ENCODE data around the gene RHOBTB3. TPM values are rescaled to one million over a fixed set of nuclear protein-coding genes. Genes with fewer than 3 reads are reported as not detected.

Gene RHOBTB3
- total RNA-seq, 4 donors from 2014 or later, result 31.0 to 74.2 (median 46.3) TPM

DNA sequence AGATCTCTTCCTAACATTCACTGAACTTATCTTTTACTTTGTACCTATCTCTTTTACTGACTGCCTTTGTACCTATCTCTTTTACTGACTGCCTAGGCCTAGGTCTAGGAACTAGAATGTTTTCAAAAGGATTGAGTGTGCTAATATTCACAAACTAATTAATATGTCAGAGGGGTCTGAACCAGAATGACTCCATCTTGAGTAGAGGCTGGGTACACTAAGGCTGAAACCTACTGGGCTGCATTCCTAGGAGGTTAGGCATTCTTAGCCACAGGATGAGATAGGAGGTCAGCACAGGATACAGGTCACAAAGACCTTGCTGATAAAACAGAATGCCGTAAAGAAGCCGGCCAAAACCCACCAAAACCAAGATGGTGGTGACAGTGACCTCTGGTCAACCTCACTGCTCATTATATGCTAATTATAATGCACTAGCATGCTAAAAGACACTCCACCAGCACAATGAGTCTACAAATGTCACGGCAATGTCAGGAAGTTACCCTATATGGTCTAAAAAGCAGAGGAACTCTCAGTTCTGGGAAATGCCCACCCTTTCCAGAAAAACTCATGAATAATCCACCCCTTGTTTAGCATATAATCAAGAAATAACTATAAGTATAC, 2.5 kb upstream of the RHOBTB3 start:
- TF ChIP-seq EP300 (IDR thresholded peaks at IDR 0.05) (no peak), POLR2AphosphoS5 (IDR thresholded peaks at IDR 0.05) (no peak)
- TF ChIP-seq, protein P1, sequence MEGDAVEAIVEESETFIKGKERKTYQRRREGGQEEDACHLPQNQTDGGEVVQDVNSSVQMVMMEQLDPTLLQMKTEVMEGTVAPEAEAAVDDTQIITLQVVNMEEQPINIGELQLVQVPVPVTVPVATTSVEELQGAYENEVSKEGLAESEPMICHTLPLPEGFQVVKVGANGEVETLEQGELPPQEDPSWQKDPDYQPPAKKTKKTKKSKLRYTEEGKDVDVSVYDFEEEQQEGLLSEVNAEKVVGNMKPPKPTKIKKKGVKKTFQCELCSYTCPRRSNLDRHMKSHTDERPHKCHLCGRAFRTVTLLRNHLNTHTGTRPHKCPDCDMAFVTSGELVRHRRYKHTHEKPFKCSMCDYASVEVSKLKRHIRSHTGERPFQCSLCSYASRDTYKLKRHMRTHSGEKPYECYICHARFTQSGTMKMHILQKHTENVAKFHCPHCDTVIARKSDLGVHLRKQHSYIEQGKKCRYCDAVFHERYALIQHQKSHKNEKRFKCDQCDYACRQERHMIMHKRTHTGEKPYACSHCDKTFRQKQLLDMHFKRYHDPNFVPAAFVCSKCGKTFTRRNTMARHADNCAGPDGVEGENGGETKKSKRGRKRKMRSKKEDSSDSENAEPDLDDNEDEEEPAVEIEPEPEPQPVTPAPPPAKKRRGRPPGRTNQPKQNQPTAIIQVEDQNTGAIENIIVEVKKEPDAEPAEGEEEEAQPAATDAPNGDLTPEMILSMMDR (IDR thresholded peaks at IDR 0.05), result no peak
- 85% methylated on average over 3 of the region's 3 CpGs for WGBS
- no peak overlapping the region for H3K4me3 ChIP-seq
- H3K36me3 ChIP-seq, result no peaks in the 10 kb centered on the region
- no peaks in the 10 kb centered on the region for H3K9me3 ChIP-seq
- H3K4me1 ChIP-seq, result peaks cover 49% of the 10 kb centered on the region
- H3K27ac ChIP-seq, result peak overlapping the region; percentile 62
- DNase-seq (ENCODE audit: low spot score in 2 of 2), result no peak
- H3K27me3 ChIP-seq, result no peaks in the 10 kb centered on the region

DNA sequence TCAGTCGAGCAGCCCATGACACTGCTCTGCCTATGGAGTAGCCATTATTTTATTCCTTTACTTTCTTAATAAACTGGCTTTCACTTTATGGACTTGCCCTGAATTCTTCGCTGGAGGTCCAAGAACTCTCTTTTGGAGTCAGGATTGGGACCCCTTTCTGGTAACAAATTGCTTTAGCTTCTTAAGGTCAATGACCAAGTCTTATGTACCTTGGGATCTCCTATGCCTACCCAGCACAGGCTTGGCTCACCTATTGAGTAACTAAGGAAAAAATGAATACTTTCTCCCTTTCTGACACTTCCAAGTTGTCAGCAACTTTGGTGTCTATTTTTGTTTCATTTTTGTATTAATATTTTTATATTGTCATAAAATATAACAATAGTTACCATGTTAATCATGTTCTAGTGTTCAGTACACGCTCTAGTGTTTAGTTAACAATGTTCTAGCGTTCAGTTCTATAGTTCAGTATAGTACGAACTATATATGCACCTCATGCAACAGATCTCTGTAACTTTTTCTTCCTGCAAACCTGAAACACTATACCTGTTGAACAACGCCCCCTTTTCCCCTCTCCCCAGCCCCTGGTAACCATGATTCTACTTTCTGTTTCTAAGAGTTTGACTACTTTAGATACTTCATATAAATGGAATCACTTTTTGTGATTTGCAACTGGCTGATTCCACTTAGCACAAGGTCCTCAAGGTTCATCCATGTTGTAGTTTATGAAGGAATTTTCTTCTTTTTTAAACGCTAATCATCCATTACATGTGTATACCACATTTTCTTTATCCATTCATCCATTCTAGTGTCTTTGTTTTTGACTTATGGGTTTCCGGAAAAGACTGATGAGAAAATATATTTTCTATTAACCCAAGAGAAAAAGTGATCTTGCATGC, 1.8 kb upstream of the RHOBTB3 start:
- H3K27ac ChIP-seq, result peak overlapping the region; percentile 4
- TF ChIP-seq POLR2A (IDR thresholded peaks at IDR 0.05) (no peak), POLR2AphosphoS5 (IDR thresholded peaks at IDR 0.05) (no peak), EP300 (IDR thresholded peaks at IDR 0.05) (no peak)
- TF ChIP-seq, protein P1 (IDR thresholded peaks at IDR 0.05), result no peak
- WGBS, result 92% methylated on average over 8 of the region's 8 CpGs
- H3K9me3 ChIP-seq, result no peaks in the 10 kb centered on the region
- no peaks in the 10 kb centered on the region for H3K27me3 ChIP-seq
- DNase-seq (ENCODE audit: low spot score in 2 of 2), result no peak
- H3K36me3 ChIP-seq, result no peaks in the 10 kb centered on the region
- H3K4me1 ChIP-seq, result peaks cover 52% of the 10 kb centered on the region
- no peak overlapping the region for H3K4me3 ChIP-seq

DNA sequence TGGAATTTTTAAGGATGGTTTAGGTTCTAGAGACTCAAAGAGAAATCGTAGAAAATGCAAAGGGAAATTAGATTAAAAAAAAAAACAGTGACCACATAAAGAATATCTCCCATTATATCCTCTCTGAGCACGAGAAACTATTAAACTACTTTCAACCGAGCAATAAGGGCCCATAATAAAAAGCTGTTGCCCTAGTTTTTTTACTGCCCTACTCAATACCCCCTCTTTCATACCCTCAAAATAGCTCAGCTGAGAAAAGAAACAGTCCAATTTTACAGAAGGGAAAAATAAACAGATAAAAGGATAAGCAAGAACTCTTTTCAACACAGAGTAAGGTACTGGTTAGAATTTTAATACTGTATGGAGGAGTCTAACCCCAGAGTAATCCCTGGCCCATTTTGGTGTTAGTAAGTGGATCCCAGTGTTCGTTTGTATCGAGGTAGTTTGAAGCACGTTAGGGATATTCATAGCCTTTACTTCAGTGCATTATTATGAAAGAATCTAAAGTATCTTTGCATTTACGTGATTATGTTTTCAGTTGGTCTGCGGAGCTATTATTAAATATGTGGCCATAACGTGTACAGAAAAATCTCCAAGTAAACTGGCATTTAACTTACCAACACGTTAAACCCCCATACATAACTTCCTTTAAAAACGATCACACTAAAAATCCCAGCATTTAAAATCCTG, 980 bp upstream of the RHOBTB3 start:
- Histone ChIP-seq H3K36me3 (no peaks in the 10 kb centered on the region), H3K27ac (peak overlapping the region; percentile 94), H3K27me3 (no peaks in the 10 kb centered on the region), H3K4me3 (peak overlapping the region; percentile 96), H3K4me1 (peaks cover 52% of the 10 kb centered on the region), H3K9me3 (no peaks in the 10 kb centered on the region)
- TF ChIP-seq, protein P1 (IDR thresholded peaks at IDR 0.05), result no peak
- no peak for TF ChIP-seq POLR2A (IDR thresholded peaks at IDR 0.05)
- no peak for TF ChIP-seq EP300 (IDR thresholded peaks at IDR 0.05)
- no peak for TF ChIP-seq POLR2AphosphoS5 (IDR thresholded peaks at IDR 0.05)
- WGBS, result 35% methylated on average over 11 of the region's 11 CpGs
- DNase-seq (ENCODE audit: low spot score in 2 of 2), result no peak

DNA sequence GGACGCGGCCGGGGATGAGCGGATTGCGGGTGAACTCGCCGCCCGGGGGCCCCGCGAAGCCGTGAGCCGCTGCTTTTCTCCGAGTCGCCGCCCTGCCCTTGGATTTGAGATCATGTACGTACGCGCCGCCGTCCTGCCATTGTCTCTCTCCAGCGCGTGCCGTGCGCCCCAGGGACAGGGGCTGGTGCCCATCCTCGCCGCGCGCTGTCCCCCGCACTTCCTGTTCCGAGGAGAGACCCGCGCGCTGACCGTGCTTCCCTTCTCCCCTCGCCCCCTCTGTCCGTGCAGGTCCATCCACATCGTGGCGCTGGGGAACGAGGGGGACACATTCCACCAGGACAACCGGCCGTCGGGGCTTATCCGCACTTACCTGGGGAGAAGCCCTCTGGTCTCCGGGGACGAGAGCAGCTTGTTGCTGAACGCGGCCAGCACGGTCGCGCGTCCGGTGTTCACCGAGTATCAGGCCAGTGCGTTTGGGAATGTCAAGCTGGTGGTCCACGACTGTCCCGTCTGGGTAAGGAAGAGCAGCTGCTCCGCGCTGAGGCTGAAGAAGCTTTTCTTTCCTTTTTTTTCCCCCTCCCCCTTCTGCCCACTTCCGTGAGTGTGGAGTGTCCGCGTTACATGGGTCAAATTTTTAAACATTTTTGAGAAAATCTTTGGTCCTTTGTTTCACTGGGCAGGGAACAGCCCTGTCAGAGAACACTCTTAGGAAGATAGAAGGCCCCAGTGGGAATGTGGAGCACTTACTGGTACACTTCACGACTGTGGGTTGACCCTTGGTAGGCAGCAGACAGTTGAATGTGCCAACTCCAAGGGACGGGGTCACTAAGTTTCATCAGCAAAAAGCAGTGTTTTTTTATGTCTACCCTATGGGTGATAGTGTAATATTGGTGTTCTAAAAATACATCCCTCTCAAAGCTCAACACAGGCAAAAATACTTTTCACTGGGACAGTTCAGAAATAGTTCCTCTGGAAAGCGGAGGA, 727 bp downstream of the RHOBTB3 start:
- H3K9me3 ChIP-seq, result no peaks in the 10 kb centered on the region
- H3K4me3 ChIP-seq, result peak overlapping the region; percentile 96
- no peaks in the 10 kb centered on the region for H3K36me3 ChIP-seq
- no peak for TF ChIP-seq POLR2A (IDR thresholded peaks at IDR 0.05)
- peak overlapping the region; percentile 94 for H3K27ac ChIP-seq
- H3K4me1 ChIP-seq, result peaks cover 45% of the 10 kb centered on the region
- H3K27me3 ChIP-seq, result no peaks in the 10 kb centered on the region
- peak; percentile 76 to 86 for DNase-seq (ENCODE audit: low spot score in 2 of 2)
- WGBS, result 6% methylated on average over 34 of the region's 64 CpGs

DNA sequence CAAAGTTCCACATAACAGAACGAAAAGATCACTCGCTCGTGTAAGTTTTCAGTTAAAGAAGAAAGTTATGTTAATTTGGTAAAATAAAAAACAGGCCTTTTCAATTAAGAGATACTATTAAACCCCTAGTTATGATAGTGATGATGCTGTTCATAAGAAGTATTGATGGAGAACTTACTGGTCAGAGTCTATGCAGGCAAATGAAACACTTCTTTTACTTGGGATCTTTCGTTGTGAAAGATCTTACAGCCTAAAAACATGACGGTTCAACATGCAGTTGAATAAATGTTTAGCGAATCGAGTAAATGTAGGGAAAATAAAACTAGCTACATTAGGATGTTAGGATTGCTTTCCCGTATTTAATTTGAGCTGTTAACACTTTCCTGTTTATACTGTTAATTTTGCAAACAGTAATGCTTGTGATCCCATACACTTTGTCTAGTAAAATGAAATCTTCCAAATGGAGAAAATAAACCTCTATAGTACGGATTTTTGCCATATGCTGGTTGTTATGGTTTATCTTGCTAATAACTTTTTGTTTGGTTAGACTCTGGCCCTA, 2.0 kb downstream of the RHOBTB3 start:
- TF ChIP-seq EP300 (IDR thresholded peaks at IDR 0.05), result no peak
- TF ChIP-seq, protein P1 (IDR thresholded peaks at IDR 0.05), result no peak
- no peak for TF ChIP-seq POLR2A (IDR thresholded peaks at IDR 0.05)
- TF ChIP-seq POLR2AphosphoS5 (IDR thresholded peaks at IDR 0.05), result no peak
- peaks cover under 1% of the 10 kb centered on the region for H3K36me3 ChIP-seq
- H3K27ac ChIP-seq, result no peak overlapping the region
- peak overlapping the region; percentile 96 for H3K4me3 ChIP-seq
- WGBS, result 79% methylated on average over 9 of the region's 9 CpGs
- no peak for DNase-seq (ENCODE audit: low spot score in 2 of 2)
- H3K9me3 ChIP-seq, result no peaks in the 10 kb centered on the region
- H3K27me3 ChIP-seq, result no peaks in the 10 kb centered on the region
- peaks cover 37% of the 10 kb centered on the region for H3K4me1 ChIP-seq

All from suprapubic skin (tissue), 4 donors.